ENCODE results near the gene GAN. TPM values are rescaled to one million over a fixed set of nuclear protein-coding genes. Genes with fewer than 3 reads are reported as not detected.

GAN gene
- total and polyA plus RNA-seq, 2 of the 4 experiments (the other 2 are of a cell fraction), result 1.1 to 5.7 TPM

DNA sequence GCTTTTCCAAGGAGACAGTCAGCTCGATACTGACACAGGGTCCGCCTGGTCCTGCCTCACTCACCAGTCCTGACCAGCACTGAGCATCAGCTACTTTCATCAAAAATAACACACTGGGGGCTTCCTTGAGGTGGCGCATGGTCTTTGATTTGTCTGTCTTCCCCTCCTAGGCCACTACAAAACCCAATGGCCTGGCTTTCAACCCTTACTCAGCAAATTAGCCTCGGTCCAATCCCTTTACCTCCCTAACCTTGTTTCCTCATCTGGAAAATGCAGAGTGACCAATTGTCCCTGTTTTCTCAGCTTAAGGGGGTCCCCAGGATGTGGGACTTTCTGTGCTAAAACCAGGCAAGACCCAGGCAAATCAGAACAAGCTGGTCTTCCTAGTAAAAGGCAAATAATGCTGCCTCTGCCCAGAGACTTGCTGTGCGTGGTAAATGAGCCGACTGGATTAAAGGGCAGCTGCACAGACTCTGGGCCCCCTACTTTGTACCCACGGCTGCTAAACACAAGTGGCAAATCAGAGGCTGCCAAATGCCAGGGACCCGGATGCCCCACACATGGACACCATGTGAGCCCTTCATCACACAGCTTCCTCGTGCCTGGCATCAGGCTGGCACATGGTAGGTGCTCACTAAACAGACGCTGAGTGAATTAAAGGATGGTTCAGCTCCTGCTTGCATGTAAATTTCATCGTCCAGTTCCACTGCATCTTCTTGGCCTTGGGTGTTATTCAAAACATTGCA lies 98.7 kb downstream of the GAN start:
- ChIA-PET CTCF (no interaction called here), POLR2A (ENCODE audit: unreplicated experiment) (no interaction called here)
- TF ChIP-seq POLR2A (IDR thresholded peaks at IDR 0.05; ENCODE audit: low read depth, low read length) (no peak), MAFK (IDR thresholded peaks at IDR 0.05; ENCODE audit: low read depth, low read length) (peak; percentile 44; the same call in 1 of the 2 replicates)
- H2AFZ ChIP-seq (replicated peaks; ENCODE audit: low read length, poor library complexity), result no peak overlapping the region
- no peak overlapping the region for H3K18ac ChIP-seq (ENCODE audit: low read depth, low read length)
- H3K23ac ChIP-seq (ENCODE audit: low read depth, low read length), result no peak overlapping the region
- no peak overlapping the region for H3K4me3 ChIP-seq (ENCODE audit: insufficient read depth, low read depth, low read length)
- no peak for ATAC-seq (ENCODE audit: low read depth)
- H4K8ac ChIP-seq (ENCODE audit: low read depth in 2 of 2, low read length in 2 of 2), result no peak overlapping the region
- no peak overlapping the region for H3K56ac ChIP-seq (ENCODE audit: extremely low read depth, insufficient read depth, low read length)
- intact Hi-C loops (cut with micrococcal nuclease) (no loop called here), in situ Hi-C loops (cut with MboI; ENCODE audit: low sequenced_read_pairs) (no loop called here), dilution Hi-C loops (cut with HindIII; ENCODE audit: low sequenced_read_pairs, unreplicated experiment) (no loop called here)
- WGBS, 2 experiments (ENCODE audit: extremely low coverage in 2 of 2, insufficient read length in 1 of 2), result 90% methylated on average over 6 of the region's 11 CpGs; no CpG with 5 or more reads in 1 of the 2 experiments
- no peak overlapping the region for H3K4ac ChIP-seq (ENCODE audit: low read depth, low read length)
- no peak overlapping the region for H3K14ac ChIP-seq (replicated peaks; ENCODE audit: low read depth, low read length)
- no TSS peak for BruUV-seq (replicated peaks)
- no peaks in the 10 kb centered on the region for H3K36me3 ChIP-seq (ENCODE audit: control insufficient read depth, insufficient read depth, low read length)
- no peaks in the 10 kb centered on the region for H3K9me1 ChIP-seq (ENCODE audit: insufficient read depth, low read length)
- no peak overlapping the region for H3K4me2 ChIP-seq (ENCODE audit: low read depth, low read length)
- H4K91ac ChIP-seq (ENCODE audit: insufficient read depth, low read depth, low read length), result no peak overlapping the region
- H3K27ac ChIP-seq (ENCODE audit: insufficient read depth, low read length), result no peak overlapping the region
- no peaks in the 10 kb centered on the region for H3K79me1 ChIP-seq (ENCODE audit: low read depth in 1 of 2, low read length in 2 of 2)
- peak overlapping the region; percentile 15 for H2AK9ac ChIP-seq (replicated peaks; ENCODE audit: low read depth, low read length, poor library complexity)
- no peak overlapping the region for H2BK15ac ChIP-seq (ENCODE audit: low read depth, low read length)
- H2AK5ac ChIP-seq (ENCODE audit: low read depth, low read length), result no peak overlapping the region
- no peak overlapping the region for H2BK5ac ChIP-seq (ENCODE audit: low read depth, low read length, poor library complexity, severe bottlenecking)
- no peaks in the 10 kb centered on the region for H3K9me3 ChIP-seq (ENCODE audit: control insufficient read depth, insufficient read depth, low read length)
- no peak overlapping the region for H2BK20ac ChIP-seq (ENCODE audit: low read depth, low read length)
- no peak for DNase-seq
- no peak overlapping the region for H2BK120ac ChIP-seq (ENCODE audit: low read depth, low read length)
- no peak overlapping the region for H3K9ac ChIP-seq (ENCODE audit: low read depth, low read length)
- H3K27me3 ChIP-seq (ENCODE audit: control insufficient read depth, insufficient read depth, low read length), result peaks cover 5% of the 10 kb centered on the region
- H3K4me1 ChIP-seq (ENCODE audit: control insufficient read depth, insufficient read depth, low read length), result peaks cover 3% of the 10 kb centered on the region; the same call in 1 of the 2 replicates
- no peaks in the 10 kb centered on the region for H4K20me1 ChIP-seq (ENCODE audit: insufficient read depth, low read length)
- H4K5ac ChIP-seq (ENCODE audit: low read depth, low read length), result no peak overlapping the region

Measured in IMR-90 (cell line).